ENCODE results near the gene RNLS.

RNLS gene

GRCh38 chr10:88477343-88478085 is 105.6 kb downstream of the RNLS start:
- DNase-seq (ENCODE audit: low read depth in 2 of 2): no peak

- DNase-seq (ENCODE audit: low read depth in 2 of 2): no peak
Measured at GRCh38 chr10:88474884-88475844, 108.0 kb downstream of the RNLS start.

- no peak for DNase-seq (ENCODE audit: low read depth in 2 of 2)
Measured at GRCh38 chr10:88473989-88474883, 108.9 kb downstream of the RNLS start.

GRCh38 chr10:88472540-88472939 is 110.6 kb downstream of the RNLS start:
- no peak for DNase-seq (ENCODE audit: low read depth in 2 of 2)

- no peak for DNase-seq (ENCODE audit: low read depth in 2 of 2)
Measured at GRCh38 chr10:88471899-88472298, 111.2 kb downstream of the RNLS start.

- DNase-seq (ENCODE audit: low read depth in 2 of 2): no peak
Measured at GRCh38 chr10:88467835-88468485, 115.2 kb downstream of the RNLS start.

GRCh38 chr10:88466786-88467185 is 116.3 kb downstream of the RNLS start:
- no peak for DNase-seq (ENCODE audit: low read depth in 2 of 2)

- no peak for DNase-seq (ENCODE audit: low read depth in 2 of 2)
Measured at GRCh38 chr10:88465765-88466164, 117.4 kb downstream of the RNLS start.

GRCh38 chr10:88463811-88464210 is 119.3 kb downstream of the RNLS start:
- DNase-seq (ENCODE audit: low read depth in 2 of 2): no peak

- no peak for DNase-seq (ENCODE audit: low read depth in 2 of 2)
Measured at GRCh38 chr10:88461426-88461825, 121.7 kb downstream of the RNLS start.

GRCh38 chr10:88459530-88459929 is 123.6 kb downstream of the RNLS start:
- no peak for DNase-seq (ENCODE audit: low read depth in 2 of 2)

GRCh38 chr10:88458209-88458608 is 124.9 kb downstream of the RNLS start:
- DNase-seq (ENCODE audit: low read depth in 2 of 2): no peak

GRCh38 chr10:88457660-88458059 is 125.5 kb downstream of the RNLS start:
- DNase-seq (ENCODE audit: low read depth in 2 of 2): no peak

- DNase-seq (ENCODE audit: low read depth in 2 of 2): no peak
Measured at GRCh38 chr10:88456730-88457129, 126.4 kb downstream of the RNLS start.

- no peak for DNase-seq (ENCODE audit: low read depth in 2 of 2)
Measured at GRCh38 chr10:88455831-88456230, 127.3 kb downstream of the RNLS start.

GRCh38 chr10:88450201-88450600 is 132.9 kb downstream of the RNLS start:
- no peak for DNase-seq (ENCODE audit: low read depth in 2 of 2)

GRCh38 chr10:88442716-88443115 is 140.4 kb downstream of the RNLS start:
- DNase-seq (ENCODE audit: low read depth in 2 of 2): no peak

- no peak for DNase-seq (ENCODE audit: low read depth in 2 of 2)
Measured at GRCh38 chr10:88440541-88440940, 142.6 kb downstream of the RNLS start.

- DNase-seq (ENCODE audit: low read depth in 2 of 2): no peak
Measured at GRCh38 chr10:88439932-88440331, 143.2 kb downstream of the RNLS start.

GRCh38 chr10:88437411-88437810 is 145.7 kb downstream of the RNLS start:
- no peak for DNase-seq (ENCODE audit: low read depth in 2 of 2)

- DNase-seq (ENCODE audit: low read depth in 2 of 2): no peak
Measured at GRCh38 chr10:88433565-88434186, 149.4 kb downstream of the RNLS start.

Measured in activated CD4-positive, alpha-beta T cell treated with anti-CD3 and anti-CD28 coated beads for 24 hours (primary cell).